Activated naive CD4-positive, alpha-beta T cell treated with Interleukin-2 at 50 U/mL for 16 hours (primary cell): ENCODE data around the gene ZSWIM4.
"Not testable (repeated sequence)": the region's sequence is repeated elsewhere in the genome, so short reads cannot be mapped to it uniquely, and the experiment has no call there.

Experiments
- DNase-seq: peaks from one replicate; pipeline ENCODE4 v3.0.0-alpha.2; 2020

Gene ZSWIM4

GRCh38 chr19:13778847-13779246 is 16.4 kb upstream of the ZSWIM4 start:
- DNase-seq: no peak

GRCh38 chr19:13779794-13780193 is 15.4 kb upstream of the ZSWIM4 start:
- DNase-seq: not testable (repeated sequence)

- no peak for DNase-seq
These were observed 13.7 kb upstream of the ZSWIM4 start for GRCh38 chr19:13781547-13781946.

GRCh38 chr19:13782537-13782936 is 12.7 kb upstream of the ZSWIM4 start:
- no peak for DNase-seq

GRCh38 chr19:13783565-13784500 is 11.4 kb upstream of the ZSWIM4 start:
- no peak for DNase-seq

- peak; percentile 75 for DNase-seq
These were observed 10.4 kb upstream of the ZSWIM4 start for GRCh38 chr19:13784731-13785452.

- peak; percentile 17 for DNase-seq
These were observed 6.3 kb upstream of the ZSWIM4 start for GRCh38 chr19:13788991-13789390.

- DNase-seq: peak; percentile 14
These were observed 4.9 kb upstream of the ZSWIM4 start for GRCh38 chr19:13790354-13790753.

- DNase-seq: not testable (repeated sequence)
These were observed 1.9 kb upstream of the ZSWIM4 start for GRCh38 chr19:13793317-13793716.

- no peak for DNase-seq
These were observed 866 bp upstream of the ZSWIM4 start for GRCh38 chr19:13794398-13794756.

- no peak for DNase-seq
These were observed 505 bp downstream of the ZSWIM4 start for GRCh38 chr19:13795595-13796300.

- DNase-seq: no peak
These were observed 1.2 kb downstream of the ZSWIM4 start for GRCh38 chr19:13796301-13797057.

- DNase-seq: no peak
These were observed 1.8 kb downstream of the ZSWIM4 start for GRCh38 chr19:13797058-13797440.

- DNase-seq: no peak
These were observed 2.6 kb downstream of the ZSWIM4 start for GRCh38 chr19:13797870-13798269.

- no peak for DNase-seq
These were observed 4.4 kb downstream of the ZSWIM4 start for GRCh38 chr19:13799669-13800068.

- no peak for DNase-seq
These were observed 7.8 kb downstream of the ZSWIM4 start for GRCh38 chr19:13803038-13803437.

GRCh38 chr19:13804830-13805683 is 9.8 kb downstream of the ZSWIM4 start:
- DNase-seq: no peak

GRCh38 chr19:13806728-13807127 is 11.5 kb downstream of the ZSWIM4 start:
- no peak for DNase-seq

GRCh38 chr19:13807421-13808021 is 12.3 kb downstream of the ZSWIM4 start:
- DNase-seq: no peak

- DNase-seq: no peak
These were observed 13.6 kb downstream of the ZSWIM4 start for GRCh38 chr19:13808856-13809255.

- DNase-seq: no peak
These were observed 17.3 kb downstream of the ZSWIM4 start for GRCh38 chr19:13812544-13812943.
